ENCODE data around the gene MANSC1. TPM values are rescaled to one million over a fixed set of nuclear protein-coding genes. Genes with fewer than 3 reads are reported as not detected.

MANSC1 gene
- total and polyA plus RNA-seq, 9 of the 15 experiments (the other 6 are each of a cell fraction or from before 2014, with no cell fraction given) = 0.76 to 8.6 (median 3.1) TPM

GRCh38 chr12:12331244-12331771 lies 18.7 kb downstream of the MANSC1 start:
- no peak overlapping the region for H3K4me3 ChIP-seq
- no peaks in the 10 kb centered on the region for H3K9me3 ChIP-seq (replicated peaks; ENCODE audit: control insufficient read depth, insufficient read depth, low read depth, low read length)
- no peaks in the 10 kb centered on the region for H3K9me1 ChIP-seq (ENCODE audit: control insufficient read depth, insufficient read depth, low read length)
- peaks cover 0 to 4% of the 10 kb centered on the region in 2 experiments; a peak in 2 of 5 replicates for H3K4me1 ChIP-seq (replicated peaks in 1 of 2; ENCODE audit: control insufficient read depth in 2 of 2, insufficient read depth in 2 of 2, low read length in 2 of 2)
- no peaks in the 10 kb centered on the region for H3K36me3 ChIP-seq (ENCODE audit: control insufficient read depth, insufficient read depth, low read length)
- no TSS peak for BruUV-seq (replicated peaks)
- no peak for TF ChIP-seq PURB (CRISPR knock-in tag; IDR thresholded peaks at IDR 0.05; ENCODE audit: low read depth)
- TF ChIP-seq PHTF2 (CRISPR knock-in tag; IDR thresholded peaks at IDR 0.05) = no peak
- TF ChIP-seq SMAD4 (CRISPR knock-in tag; conservative IDR thresholded peaks at IDR 0.05) = no peak
- no peak for TF ChIP-seq NFIC (IDR thresholded peaks at IDR 0.05)
- TF ChIP-seq HNRNPLL (IDR thresholded peaks at IDR 0.05; ENCODE audit: low read depth, low read length, poor library complexity, severe bottlenecking) = no peak
- TF ChIP-seq ZSCAN29 (IDR thresholded peaks at IDR 0.05) = no peak
- no peak overlapping the region for H3K9ac ChIP-seq (ENCODE audit: insufficient read depth in 1 of 2, low read depth in 2 of 2, low read length in 2 of 2)
- H4K20me1 ChIP-seq (replicated peaks; ENCODE audit: control insufficient read depth, insufficient read depth, low read length) = no peaks in the 10 kb centered on the region
- ChIA-PET POLR2A (no interaction called here), CTCF (ENCODE audit: low intra/inter-chr PET ratio) (no interaction called here)
- ATAC-seq (no peak), FAIRE-seq (no peak), DNase-seq (ENCODE audit: extremely low read depth in 1 of 4, low spot score in 3 of 4) (no peak)
- H3K79me2 ChIP-seq (ENCODE audit: control insufficient read depth, insufficient read depth, low read length) = no peaks in the 10 kb centered on the region
- intact Hi-C loops (cut with micrococcal nuclease) = no loop called here
- no peak overlapping the region for H3K4me2 ChIP-seq (ENCODE audit: insufficient read depth, low read length)
- no peaks in the 10 kb centered on the region for H3K27me3 ChIP-seq (ENCODE audit: control insufficient read depth in 2 of 2, insufficient read depth in 2 of 2, low read length in 2 of 2)
- in situ Hi-C loops (cut with MboI) = loop anchor here (5.0 to 25.0 kb wide), 2 partner anchors 249 to 769 kb away; no protein-coding TSS in a partner anchor
- no peak overlapping the region for H3K27ac ChIP-seq (ENCODE audit: extremely low read depth, low read depth, low read length)
- H2AFZ ChIP-seq (ENCODE audit: low read depth, low read length) = no peak overlapping the region
- 39% methylated on average over 3 of the region's 7 CpGs for whole genome bisulfite sequencing (ENCODE audit: insufficient coverage, low coverage, missing lambda C conversion rate)

Data from K562 (cell line).